ENCODE data around the gene ADCY3.

ADCY3 gene

GRCh38 chr2:24872344-24873115 lies 47.5 kb downstream of the ADCY3 start:
- no peak for DNase-seq

- no peak for DNase-seq
Observed at GRCh38 chr2:24871852-24872333, 48.1 kb downstream of the ADCY3 start.

GRCh38 chr2:24870891-24871705 lies 48.9 kb downstream of the ADCY3 start:
- DNase-seq, result no peak

GRCh38 chr2:24870440-24870839 lies 49.6 kb downstream of the ADCY3 start:
- no peak for DNase-seq

- no peak for DNase-seq
Observed at GRCh38 chr2:24866946-24867345, 53.1 kb downstream of the ADCY3 start.

GRCh38 chr2:24863641-24864040 lies 56.4 kb downstream of the ADCY3 start:
- DNase-seq, result no peak

GRCh38 chr2:24861500-24861899 lies 58.5 kb downstream of the ADCY3 start:
- DNase-seq, result no peak

GRCh38 chr2:24860631-24861030 lies 59.4 kb downstream of the ADCY3 start:
- DNase-seq, result no peak

- DNase-seq, result no peak
Observed at GRCh38 chr2:24859968-24860600, 60.0 kb downstream of the ADCY3 start.

- DNase-seq, result no peak
Observed at GRCh38 chr2:24858996-24859395, 61.0 kb downstream of the ADCY3 start.

- no peak for DNase-seq
Observed at GRCh38 chr2:24857746-24858145, 62.3 kb downstream of the ADCY3 start.

- no peak for DNase-seq
Observed at GRCh38 chr2:24856791-24857211, 63.2 kb downstream of the ADCY3 start.

- DNase-seq, result no peak
Observed at GRCh38 chr2:24855726-24856125, 64.3 kb downstream of the ADCY3 start.

GRCh38 chr2:24855022-24855622 lies 64.9 kb downstream of the ADCY3 start:
- DNase-seq, result no peak

GRCh38 chr2:24853996-24854395 lies 66.0 kb downstream of the ADCY3 start:
- no peak for DNase-seq

- no peak for DNase-seq
Observed at GRCh38 chr2:24853046-24853445, 67.0 kb downstream of the ADCY3 start.

GRCh38 chr2:24852431-24853020 lies 67.5 kb downstream of the ADCY3 start:
- DNase-seq, result no peak

GRCh38 chr2:24852026-24852425 lies 68.0 kb downstream of the ADCY3 start:
- no peak for DNase-seq

- no peak for DNase-seq
Observed at GRCh38 chr2:24850944-24851343, 69.1 kb downstream of the ADCY3 start.

- no peak for DNase-seq
Observed at GRCh38 chr2:24845691-24846090, 74.3 kb downstream of the ADCY3 start.

- no peak for DNase-seq
Observed at GRCh38 chr2:24844023-24844685, 75.9 kb downstream of the ADCY3 start.

GRCh38 chr2:24843330-24843860 lies 76.6 kb downstream of the ADCY3 start:
- DNase-seq, result no peak
